Measurements from ENCODE around the gene FBXW7. TPM values are rescaled to one million over a fixed set of nuclear protein-coding genes. Genes with fewer than 3 reads are reported as not detected.

FBXW7 gene
- total and polyA plus RNA-seq, 7 donors, result 3.7 to 122 (median 74.9) TPM

- Histone ChIP-seq H3K4me3 (no peak overlapping the region), H3K27me3 (no peaks in the 10 kb centered on the region), H3K9me3 (no peaks in the 10 kb centered on the region), H3K27ac (no peak overlapping the region), H3K36me3 (no peaks in the 10 kb centered on the region), H3K4me1 (no peaks in the 10 kb centered on the region)
- WGBS, 2 donors, result 93 to 94% methylated on average over 4 of the region's 4 CpGs
- TF ChIP-seq CTCF (IDR thresholded peaks at IDR 0.05) (no peak), POLR2AphosphoS5 (IDR thresholded peaks at IDR 0.05) (no peak), POLR2A (IDR thresholded peaks at IDR 0.05) (no peak), EP300 (IDR thresholded peaks at IDR 0.05) (no peak)
- intact Hi-C loops (cut with DNase I), result no loop called here
- DNase-seq, result no peak
Measured at GRCh38 chr4:152394791-152395190, 141.1 kb downstream of the FBXW7 start.

GRCh38 chr4:152392079-152392478 lies 143.8 kb downstream of the FBXW7 start:
- H3K27me3 ChIP-seq, result no peaks in the 10 kb centered on the region
- no peaks in the 10 kb centered on the region for H3K9me3 ChIP-seq
- no peaks in the 10 kb centered on the region for H3K4me1 ChIP-seq
- TF ChIP-seq POLR2A (IDR thresholded peaks at IDR 0.05) (no peak), POLR2AphosphoS5 (IDR thresholded peaks at IDR 0.05) (no peak), EP300 (IDR thresholded peaks at IDR 0.05) (no peak), CTCF (IDR thresholded peaks at IDR 0.05) (no peak)
- intact Hi-C loops (cut with DNase I), result no loop called here
- no peak for DNase-seq
- no peak overlapping the region for H3K4me3 ChIP-seq
- WGBS, 2 donors, result 97 to 99% methylated on average over 3 of the region's 3 CpGs
- no peaks in the 10 kb centered on the region for H3K36me3 ChIP-seq
- H3K27ac ChIP-seq, result no peak overlapping the region

GRCh38 chr4:152390216-152390615 lies 145.7 kb downstream of the FBXW7 start:
- WGBS, 2 donors, result 85 to 91% methylated on average over 1 of the region's 1 CpG
- H3K27me3 ChIP-seq, result no peaks in the 10 kb centered on the region
- intact Hi-C loops (cut with DNase I), result no loop called here
- no peaks in the 10 kb centered on the region for H3K4me1 ChIP-seq
- H3K9me3 ChIP-seq, result no peaks in the 10 kb centered on the region
- DNase-seq, result no peak
- TF ChIP-seq CTCF (IDR thresholded peaks at IDR 0.05) (no peak), POLR2AphosphoS5 (IDR thresholded peaks at IDR 0.05) (no peak), POLR2A (IDR thresholded peaks at IDR 0.05) (no peak), EP300 (IDR thresholded peaks at IDR 0.05) (no peak)
- H3K36me3 ChIP-seq, result no peaks in the 10 kb centered on the region
- H3K27ac ChIP-seq, result no peak overlapping the region
- H3K4me3 ChIP-seq, result no peak overlapping the region

- Histone ChIP-seq H3K4me3 (no peak overlapping the region), H3K27ac (no peak overlapping the region), H3K9me3 (no peaks in the 10 kb centered on the region), H3K27me3 (no peaks in the 10 kb centered on the region), H3K4me1 (no peaks in the 10 kb centered on the region), H3K36me3 (no peaks in the 10 kb centered on the region)
- TF ChIP-seq POLR2AphosphoS5 (IDR thresholded peaks at IDR 0.05) (no peak), EP300 (IDR thresholded peaks at IDR 0.05) (no peak), POLR2A (IDR thresholded peaks at IDR 0.05) (no peak), CTCF (IDR thresholded peaks at IDR 0.05) (no peak)
- WGBS, 2 donors, result 91 to 92% methylated on average over 2 of the region's 2 CpGs
- DNase-seq, result no peak
- intact Hi-C loops (cut with DNase I), result no loop called here
Measured at GRCh38 chr4:152389359-152389758, 146.5 kb downstream of the FBXW7 start.

GRCh38 chr4:152385551-152385950 lies 150.3 kb downstream of the FBXW7 start:
- intact Hi-C loops (cut with DNase I), result no loop called here
- H3K4me1 ChIP-seq, result peaks cover 0 to 9% (median 0%) of the 10 kb centered on the region in 4 donors
- H3K27ac ChIP-seq, result no peak overlapping the region
- no peak overlapping the region for H3K4me3 ChIP-seq
- DNase-seq, result no peak
- TF ChIP-seq CTCF (IDR thresholded peaks at IDR 0.05) (peak in 3 of 4 experiments; percentile 13 to 45 (median 34)), POLR2AphosphoS5 (IDR thresholded peaks at IDR 0.05) (no peak)
- 19 to 24% methylated on average over 1 of the region's 1 CpG for WGBS, 2 donors
- no peaks in the 10 kb centered on the region for H3K9me3 ChIP-seq
- H3K36me3 ChIP-seq, result no peaks in the 10 kb centered on the region
- no peaks in the 10 kb centered on the region for H3K27me3 ChIP-seq

Data from sigmoid colon (tissue), 7 donors.